Endometrial microvascular endothelial cells (primary cell): ENCODE measurements around the gene SRR. TPM values are rescaled to one million over a fixed set of nuclear protein-coding genes. Genes with fewer than 3 reads are reported as not detected.

ENCODE experiments used
- in situ Hi-C: cut with HindIII; loops from 2 replicates; pipeline ENCODE4 v1.10.0; 2017; ENCODE audit warnings: low sequenced_read_pairs, low pct_unique_long_range_greater_than_20kb; ENCODE audit errors: inconsistent ontology term
- total RNA-seq: library from RNA; depleted of rRNA; stranded (reverse); fragments of >200 nt; gene quantifications from one replicate; pipeline ENCODE4 v1.2.3, GENCODE V29; 2015; ENCODE audit errors: inconsistent ontology term

Gene SRR
- total RNA-seq, 1 donor from 2014 or later, result 23.3 TPM

DNA sequence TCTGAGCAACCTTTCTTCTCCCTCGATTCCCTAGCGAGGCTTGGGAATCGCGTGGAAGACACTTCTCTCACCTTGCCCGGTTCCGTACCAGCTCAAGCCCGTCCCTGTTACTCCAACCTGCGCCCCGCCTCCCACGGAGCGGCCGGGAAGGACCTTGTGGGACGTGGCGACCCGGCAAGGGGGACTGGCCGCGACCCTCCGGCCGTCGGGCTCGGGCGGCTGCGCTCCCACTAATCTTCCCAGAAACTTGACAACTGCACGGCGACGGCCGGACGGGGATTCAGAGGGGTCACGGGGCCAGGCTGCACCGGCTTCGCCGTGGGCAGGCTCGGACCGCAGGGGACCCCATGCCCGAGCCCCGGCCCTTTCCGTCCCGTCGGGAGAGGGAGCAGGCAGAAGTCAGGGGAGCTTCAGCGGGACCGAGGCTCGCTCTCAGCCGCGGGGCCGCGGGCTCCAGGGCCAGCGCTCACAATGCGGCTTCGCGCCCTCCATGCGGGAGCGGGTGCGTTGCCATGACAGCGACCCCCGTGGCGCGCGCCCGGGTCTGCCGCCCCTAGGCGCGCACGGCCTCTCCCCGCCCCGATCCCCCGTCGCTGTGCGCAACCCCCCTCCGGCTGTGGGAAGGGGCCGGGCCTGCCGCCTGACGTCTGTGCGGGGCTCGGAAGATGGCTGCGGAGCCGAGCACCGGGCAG, 33.2 kb downstream of the SRR start, which contains the start of gene SGSM2:
TSS of gene SGSM2 (plus strand) at position 650 of the 692 bp plus-strand sequence. CDS start 188 bp downstream, outside the sequence.
- in situ Hi-C loops, result no loop called here

DNA sequence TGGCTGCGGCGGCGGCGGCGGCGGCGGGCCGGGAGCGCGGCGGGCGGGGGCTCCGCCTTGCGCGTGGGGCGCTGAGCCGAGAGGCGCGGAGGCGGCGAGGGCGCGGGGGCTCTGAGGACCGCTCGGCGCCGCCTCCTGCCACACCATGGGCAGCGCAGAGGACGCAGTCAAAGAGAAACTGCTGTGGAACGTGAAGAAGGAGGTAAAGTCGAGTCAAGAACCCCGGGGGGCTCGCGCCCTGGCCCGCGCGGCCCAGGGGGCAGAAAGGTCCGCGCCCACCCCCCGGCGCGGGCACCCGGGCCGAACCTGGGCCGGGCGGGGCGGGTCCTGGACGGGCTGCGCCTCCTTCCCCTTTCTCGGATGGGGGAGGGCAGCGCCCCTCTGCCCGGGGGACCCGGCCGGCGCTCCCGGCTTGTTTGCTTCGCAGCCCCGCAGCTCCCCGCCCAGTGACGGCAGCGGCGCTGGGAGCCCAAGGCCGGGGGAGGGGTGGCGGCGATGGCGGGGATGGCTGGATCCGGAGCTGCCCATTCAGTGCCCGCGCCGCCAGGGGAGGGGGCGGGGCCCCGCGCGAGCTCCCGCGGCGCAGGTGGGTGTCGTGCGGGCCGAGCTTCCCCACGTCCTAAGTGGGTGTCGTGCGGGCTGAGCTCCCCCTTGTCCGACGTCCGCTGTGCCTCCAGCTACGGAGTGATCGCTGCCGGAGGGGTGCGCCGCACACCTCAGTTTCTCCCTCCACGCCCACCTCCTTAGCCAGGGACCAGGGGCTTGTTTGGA, 34.0 kb downstream of the SRR start:
- in situ Hi-C loops, result no loop called here

DNA sequence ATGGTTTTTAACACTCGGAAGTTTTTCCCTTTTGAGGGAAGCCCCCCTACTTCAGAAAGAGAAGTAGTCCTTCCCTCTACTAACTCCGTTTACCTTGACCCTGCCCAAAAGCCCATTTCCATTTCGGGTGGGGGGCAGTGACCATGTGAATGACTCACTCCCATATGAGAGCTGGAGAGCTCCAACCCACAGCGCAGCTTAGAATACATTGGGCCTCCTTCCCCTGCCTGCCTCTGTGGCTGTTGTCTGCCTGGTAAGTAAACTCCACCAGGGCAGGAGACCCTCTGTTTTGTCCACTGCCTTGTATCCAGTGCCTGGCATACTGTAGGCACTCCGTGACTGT, 34.5 kb downstream of the SRR start:
- in situ Hi-C loops, result no loop called here

DNA sequence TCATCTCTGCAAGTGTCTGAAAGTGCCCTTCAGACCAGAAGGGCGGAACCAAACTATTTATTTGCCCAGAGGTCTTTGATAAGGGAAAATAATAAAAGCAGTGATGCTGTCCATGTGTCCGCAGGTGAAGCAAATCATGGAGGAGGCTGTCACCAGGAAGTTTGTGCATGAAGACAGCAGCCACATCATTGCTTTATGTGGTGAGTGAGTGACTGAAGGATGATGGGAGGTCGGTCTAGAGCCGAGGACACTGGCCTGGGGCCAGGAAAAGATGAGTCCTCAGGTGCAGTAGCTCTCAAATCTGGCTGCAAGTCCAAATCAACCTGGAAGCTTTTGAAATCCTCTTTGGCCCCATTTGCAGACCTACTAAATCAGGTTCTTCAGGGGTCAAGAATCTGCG, 39.7 kb downstream of the SRR start:
- in situ Hi-C loops, result no loop called here

DNA sequence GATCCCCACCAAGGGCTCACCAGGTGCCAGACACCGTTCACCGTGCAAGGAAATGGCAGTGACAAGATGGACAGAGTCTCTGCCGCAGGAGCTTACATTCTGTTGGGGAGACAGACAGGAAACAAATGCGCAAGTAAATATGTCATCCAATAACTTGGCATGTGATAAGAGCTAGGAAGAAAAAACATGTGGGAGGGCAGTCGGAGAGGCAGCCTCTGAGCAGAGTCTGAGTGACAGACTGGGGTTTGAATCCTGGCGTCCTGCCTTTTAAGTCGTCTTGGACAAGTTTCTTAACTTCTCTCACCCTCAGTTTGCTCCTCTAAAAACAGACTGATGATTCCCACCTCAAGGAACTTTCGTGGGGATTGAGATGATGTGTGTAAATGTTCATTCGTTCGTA, 40.8 kb downstream of the SRR start:
- in situ Hi-C loops, result no loop called here

DNA sequence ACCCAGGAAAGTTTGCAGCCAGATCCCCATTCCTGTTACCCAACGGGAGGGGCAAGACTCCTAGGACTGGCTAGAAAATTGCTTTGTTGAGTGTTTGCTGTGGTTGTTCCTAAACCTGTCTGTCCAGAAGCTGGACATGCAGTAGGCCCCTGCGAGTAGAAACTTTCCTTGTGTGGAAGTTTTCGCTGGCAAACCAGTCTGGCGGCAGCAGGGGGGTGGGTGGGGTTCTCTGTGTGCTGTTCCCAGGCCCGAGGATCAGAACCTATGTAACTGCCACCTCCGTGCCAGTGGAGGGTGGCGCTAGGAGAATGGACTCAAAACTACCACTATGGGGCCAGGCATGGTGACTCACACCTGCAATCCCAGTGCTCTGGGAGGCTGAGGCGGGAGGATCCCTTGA, 42.7 kb downstream of the SRR start:
- in situ Hi-C loops, result no loop called here

DNA sequence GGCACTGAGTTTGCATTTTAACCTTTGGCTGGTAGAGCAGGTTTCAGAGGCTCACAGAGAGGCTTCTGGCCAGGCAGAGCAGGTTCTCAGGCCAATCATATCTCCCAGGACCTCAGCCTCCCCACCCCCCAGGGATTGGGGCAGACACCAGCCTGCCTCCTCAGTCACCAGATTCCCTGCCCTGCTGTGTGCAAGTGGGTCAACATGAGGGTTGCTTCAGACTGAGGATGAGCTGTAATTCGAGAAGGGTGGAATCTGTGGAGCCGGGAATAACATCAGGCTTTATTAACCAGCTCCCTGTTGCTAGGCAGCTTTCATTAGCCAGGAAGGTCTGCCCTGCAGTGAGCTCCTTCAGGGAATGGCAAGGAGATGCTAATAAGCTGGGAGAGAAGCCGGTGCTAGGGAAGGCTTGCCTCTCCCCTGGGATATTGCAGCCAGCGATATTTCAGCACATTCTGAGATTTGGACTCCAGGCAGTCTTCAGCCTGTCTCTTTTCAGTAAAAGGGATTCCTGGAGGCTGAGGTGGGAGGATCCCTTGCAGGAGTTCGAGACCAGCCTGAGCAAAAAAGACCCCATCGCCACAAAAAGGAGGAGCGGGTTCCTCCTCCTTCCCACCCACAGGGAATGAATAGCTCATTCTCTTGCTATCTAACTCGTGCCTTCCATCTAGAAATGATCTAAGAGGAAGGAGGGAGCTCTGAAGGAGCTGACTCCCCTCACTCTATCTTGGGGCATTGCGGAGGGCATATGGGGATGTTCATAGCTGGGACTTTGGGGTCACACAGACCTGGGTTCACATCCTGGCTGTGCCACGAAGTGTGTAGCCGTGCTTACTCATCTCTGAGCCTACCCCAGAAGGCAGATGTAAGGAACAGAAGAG, 44.3 kb downstream of the SRR start:
- in situ Hi-C loops, result no loop called here

DNA sequence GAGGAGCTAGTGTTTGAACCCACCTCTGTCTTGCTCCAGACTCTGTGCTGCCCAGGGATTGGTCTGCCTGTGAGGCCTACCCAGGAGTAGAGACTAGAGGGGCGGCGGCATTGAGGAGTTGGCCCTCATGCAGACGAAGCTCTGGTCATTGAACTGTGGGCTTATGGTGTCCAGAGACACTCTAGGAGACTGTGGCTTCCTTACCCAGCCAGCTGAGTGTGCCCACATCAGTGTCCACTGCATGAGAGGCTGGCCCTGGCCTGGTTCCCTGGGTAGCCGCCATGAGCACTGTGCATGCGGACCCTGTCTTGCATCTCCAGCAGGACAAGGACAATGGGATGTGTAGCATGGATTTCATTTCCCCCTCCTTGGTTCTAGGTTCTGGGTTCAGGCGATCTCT, 47.5 kb downstream of the SRR start:
- in situ Hi-C loops, result no loop called here

DNA sequence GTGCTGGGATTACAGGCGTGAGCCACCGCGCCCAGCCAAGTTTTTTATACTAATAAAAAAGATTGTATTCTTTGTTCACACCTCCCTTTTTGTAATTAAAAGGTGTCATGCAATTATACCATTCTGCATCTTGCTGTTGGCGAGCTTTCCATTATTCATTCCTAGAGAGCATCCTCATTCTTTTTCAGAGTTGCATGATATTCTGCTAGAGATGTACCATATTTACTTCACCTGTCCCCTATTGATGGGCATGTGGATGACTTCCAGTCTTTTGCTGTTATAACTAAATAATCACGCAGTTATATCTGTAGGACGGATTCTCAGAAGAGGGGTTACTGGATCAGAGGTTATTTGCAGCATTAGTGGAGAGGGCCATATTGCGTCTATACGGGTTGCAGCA, 50.6 kb downstream of the SRR start:
- in situ Hi-C loops, result no loop called here

DNA sequence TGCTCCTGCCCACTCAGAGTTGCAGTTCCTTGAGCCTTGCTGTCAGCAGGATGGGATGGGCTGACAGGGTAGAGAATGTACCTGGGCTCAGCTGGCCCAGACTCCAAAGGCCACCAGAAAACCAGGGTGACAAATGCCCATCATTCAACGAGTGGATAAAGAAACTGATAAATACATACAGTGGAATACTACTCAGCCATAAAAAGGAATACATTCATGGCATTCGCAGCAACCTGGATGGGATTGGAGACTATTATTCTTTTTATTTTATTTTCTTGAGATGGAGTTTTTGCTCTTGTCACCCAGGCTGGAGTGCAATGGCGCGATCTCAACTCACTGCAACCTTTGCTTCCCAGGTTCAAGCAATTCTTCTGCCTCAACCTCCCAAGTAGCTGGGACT, 53.5 kb downstream of the SRR start:
- in situ Hi-C loops, result no loop called here

DNA sequence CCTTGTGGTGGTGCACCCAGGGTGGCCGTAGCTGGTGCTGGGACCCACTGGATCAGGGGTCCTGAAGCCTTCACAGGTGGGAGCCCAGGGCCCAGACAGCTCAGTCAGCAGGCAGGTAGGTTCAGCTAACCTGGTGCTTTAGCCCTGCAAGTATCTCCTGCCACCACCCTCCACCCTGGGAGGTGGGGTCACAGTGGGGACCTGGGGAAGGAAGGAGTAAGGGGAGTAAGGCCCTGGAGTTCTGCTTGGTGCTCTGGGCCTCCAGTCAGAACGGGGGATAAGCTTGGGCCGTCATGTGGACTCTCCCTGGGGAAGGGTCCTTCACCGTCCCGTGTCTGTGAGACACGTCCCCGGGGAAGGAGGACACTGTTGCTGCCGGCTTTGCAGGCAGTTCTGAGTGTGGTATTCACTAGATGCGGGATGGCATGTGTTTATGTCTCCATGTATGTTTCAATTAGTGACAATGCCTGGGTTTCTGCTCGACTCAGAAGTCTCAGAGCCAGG, 54.2 kb downstream of the SRR start:
- in situ Hi-C loops, result no loop called here

DNA sequence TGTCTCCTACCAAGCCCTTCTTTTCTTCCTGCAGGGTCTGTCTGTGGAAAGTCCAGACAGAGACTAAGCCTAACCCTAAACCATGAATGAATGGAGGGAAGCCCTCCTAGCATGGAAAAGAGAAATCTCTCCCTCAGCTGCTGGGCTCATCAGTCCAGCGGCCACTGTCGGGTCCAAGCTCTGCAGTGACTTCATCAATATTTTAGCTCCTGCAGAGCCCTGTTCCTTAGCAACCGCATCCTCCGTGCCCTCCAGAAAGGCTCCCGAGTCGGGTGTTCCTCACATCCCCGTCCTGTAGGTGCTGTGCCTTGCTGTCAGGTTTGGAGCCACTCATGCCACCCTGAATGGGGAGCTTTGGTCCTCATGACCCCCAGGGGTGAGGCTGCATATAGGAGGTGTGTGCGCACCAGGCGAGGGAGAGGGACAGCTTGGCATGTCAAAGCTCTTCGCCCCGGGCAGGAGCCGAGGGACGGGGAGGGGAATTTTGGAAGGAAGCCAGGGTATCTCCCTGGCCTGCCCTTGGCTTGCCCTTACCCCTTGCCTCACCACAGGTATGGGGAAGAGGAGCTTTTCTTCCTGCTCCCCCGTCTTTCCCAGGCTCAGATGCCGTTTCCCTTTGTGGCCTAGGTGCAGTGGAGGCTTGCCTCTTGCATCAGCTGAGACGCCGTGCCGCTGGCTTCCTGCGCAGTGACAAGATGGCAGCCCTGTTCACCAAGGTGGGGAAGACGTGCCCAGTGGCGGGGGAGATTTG, 57.4 kb downstream of the SRR start:
- in situ Hi-C loops, result no loop called here

DNA sequence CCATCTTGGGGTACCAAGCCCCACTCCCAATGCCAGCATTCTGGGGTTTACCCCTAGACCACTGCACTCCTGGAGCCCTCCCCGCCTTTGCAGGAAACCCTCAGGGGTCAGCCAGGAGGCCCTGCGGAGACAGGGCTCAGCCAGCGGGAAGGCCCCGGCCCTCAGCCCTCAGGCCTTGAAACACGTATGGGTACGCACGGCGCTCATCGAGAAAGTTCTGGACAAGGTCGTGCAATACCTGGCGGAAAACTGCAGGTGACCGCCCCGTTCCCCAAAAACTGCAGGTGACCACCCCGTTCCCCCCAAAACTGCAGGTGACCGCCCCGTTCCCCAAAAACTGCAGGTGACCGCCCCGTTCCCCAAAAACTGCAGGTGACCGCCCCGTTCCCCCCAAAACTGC, 58.3 kb downstream of the SRR start:
- in situ Hi-C loops, result no loop called here

DNA sequence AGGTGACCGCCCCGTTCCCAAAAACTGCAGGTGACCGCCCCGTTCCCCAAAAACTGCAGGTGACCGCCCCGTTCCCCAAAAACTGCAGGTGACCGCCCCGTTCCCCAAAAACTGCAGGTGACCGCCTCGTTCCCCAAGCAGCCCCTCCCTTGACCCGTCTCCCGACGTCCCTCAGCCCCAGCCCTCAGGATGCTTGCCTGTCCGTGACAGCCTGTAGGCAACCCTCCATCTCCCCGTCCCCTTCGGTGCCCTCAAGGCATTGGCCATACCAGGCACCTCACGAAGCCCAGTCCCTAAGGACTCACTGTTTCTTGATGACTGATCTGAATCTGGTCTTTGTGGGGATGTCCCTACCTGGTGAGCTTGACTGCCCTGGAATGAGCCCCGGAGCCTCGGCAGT, 58.7 kb downstream of the SRR start:
- in situ Hi-C loops, result no loop called here

DNA sequence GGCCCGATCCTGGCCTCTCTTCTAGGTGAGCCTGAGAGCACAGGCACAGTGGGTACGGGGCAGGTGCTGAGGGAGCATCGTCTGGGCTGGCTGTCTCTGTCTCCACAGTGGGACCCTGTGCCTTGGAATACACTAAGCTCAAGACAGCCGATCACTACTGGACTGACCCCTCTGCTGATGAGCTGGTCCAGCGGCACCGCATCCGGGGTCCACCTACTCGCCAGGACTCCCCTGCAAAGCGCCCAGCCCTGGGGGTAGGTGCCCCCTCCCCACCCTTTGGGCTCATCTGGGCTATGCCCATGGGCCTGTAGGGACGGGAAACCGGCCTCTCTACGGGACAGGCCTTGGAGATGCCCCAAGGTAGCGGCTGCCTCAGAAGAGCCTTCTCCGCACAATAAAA, 59.1 kb downstream of the SRR start:
- in situ Hi-C loops, result no loop called here

DNA sequence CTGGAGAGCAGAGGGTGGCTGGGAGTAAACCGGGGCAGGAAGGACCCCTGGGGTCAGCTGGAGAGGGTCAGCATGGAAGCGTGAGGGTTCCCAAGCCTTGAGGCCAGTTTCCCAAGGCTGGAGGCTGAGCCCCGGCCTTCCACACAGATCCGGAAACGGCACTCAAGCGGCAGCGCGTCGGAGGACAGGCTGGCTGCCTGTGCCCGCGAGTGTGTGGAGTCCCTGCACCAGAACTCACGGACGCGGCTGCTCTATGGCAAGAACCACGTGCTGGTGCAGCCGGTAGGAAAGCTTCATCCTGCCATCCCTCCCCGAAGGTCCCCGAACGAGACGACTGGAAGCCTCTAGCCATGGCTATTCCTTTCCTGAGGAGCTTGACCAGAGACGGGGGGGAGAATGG, 59.6 kb downstream of the SRR start:
- in situ Hi-C loops, result no loop called here

DNA sequence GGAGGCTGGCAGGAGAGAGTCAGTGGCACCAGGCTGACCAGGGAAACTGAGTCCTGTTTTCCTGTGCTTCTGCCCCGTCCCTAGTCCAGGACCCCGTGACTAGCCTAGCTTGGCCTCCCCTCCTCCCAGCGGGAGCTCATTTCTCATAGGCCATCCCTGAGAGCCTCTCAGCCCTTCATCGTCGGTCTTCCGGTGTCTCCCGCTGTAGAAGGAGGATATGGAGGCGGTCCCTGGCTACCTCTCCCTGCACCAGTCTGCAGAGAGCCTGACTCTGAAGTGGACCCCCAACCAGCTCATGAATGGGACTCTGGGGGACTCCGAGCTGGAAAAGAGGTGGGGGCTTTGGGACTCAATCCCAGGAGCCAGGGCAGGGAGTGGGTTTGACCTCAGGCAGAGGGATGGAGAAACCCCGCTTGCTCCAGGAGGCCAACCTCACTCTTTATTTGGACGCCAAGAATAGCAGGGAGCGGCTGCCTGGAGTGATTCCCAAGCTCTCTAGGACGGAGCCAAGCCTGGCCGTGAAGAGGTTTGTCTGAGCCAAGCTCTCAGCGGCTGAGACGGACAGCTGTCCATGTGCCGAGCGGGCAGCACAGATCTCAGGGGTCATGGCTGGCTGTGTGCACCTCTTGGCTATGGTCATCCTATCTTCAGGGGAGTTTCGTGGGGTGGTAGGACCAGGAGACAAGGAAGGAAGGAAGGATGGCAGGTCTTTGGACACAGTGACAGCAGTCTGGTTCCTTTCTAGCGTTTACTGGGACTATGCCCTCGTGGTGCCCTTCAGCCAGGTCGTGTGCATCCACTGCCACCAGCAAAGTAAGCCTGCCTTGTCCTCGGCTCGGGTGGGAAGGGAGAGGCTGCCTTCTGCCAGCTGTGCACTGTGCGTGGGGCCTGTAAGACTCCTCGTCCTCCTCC, 60.4 kb downstream of the SRR start:
- in situ Hi-C loops, result no loop called here

DNA sequence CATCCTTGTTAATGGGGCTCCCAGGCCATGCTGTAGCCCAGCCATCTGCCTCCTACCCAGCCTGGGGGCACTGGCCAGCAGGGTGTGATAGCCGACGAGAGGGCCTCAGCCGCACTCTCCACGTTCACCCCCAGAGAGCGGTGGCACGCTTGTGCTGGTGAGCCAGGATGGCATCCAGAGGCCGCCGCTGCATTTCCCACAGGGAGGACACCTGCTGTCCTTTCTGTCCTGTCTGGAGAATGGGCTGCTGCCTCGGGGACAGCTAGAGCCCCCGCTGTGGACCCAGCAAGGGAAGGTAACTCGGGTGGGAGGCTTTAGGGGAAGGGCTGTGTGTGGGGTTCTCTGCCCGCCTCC, 61.0 kb downstream of the SRR start:
- in situ Hi-C loops, result no loop called here
